GM12878 (cell line): ENCODE measurements around the gene BAK1.

ENCODE experiments used
- ATF2 ChIP-seq: IDR thresholded peaks from 2 replicates; pipeline ENCODE4 v1.6.1; 2012; ENCODE audit warnings: low read length, inconsistent platforms
- BACH1 ChIP-seq: fragments of 450-650 bp; IDR thresholded peaks from 2 replicates; pipeline ENCODE4 v1.6.1; 2017; ENCODE audit warnings: mild to moderate bottlenecking, borderline replicate concordance
- CBFB ChIP-seq: IDR thresholded peaks from 2 replicates; pipeline ENCODE4 v1.6.1; 2016; ENCODE audit warnings: antibody characterized with exemption, low read depth
- CTCF ChIP-seq, 3 experiments: IDR thresholded peaks in 2 of 3; conservative IDR thresholded peaks in 1 of 3; 2 replicates each; pipeline ENCODE4 v1.5.1; 2011; ENCODE audit warnings: low read depth in 3 of 3, low read length in 3 of 3, mild to moderate bottlenecking in 3 of 3, control low read depth in 2 of 3, moderate library complexity in 2 of 3, inconsistent platforms in 1 of 3, mixed read lengths in 1 of 3; ENCODE audit not compliant: control insufficient read depth in 2 of 3, insufficient read depth in 1 of 3; ENCODE audit errors: extremely low read depth in 1 of 3
- EP300 ChIP-seq, 2 experiments: fragments of 150-350 bp in 1 of 2; IDR thresholded peaks; 2 replicates each; pipeline ENCODE4 v1.6.1; 2011 to 2012; ENCODE audit warnings: low read depth in 2 of 2, low read length in 2 of 2, borderline replicate concordance in 1 of 2, improper control_type of control experiment in 1 of 2, inconsistent platforms in 1 of 2; ENCODE audit not compliant: control insufficient read depth in 1 of 2
- ESRRA ChIP-seq: IDR thresholded peaks from 2 replicates; pipeline ENCODE4 v1.6.1; 2012; ENCODE audit warnings: mild to moderate bottlenecking, low read length, improper control_type of control experiment
- POLR2A ChIP-seq: IDR thresholded peaks from 2 replicates; pipeline ENCODE4 v1.6.1; 2011; ENCODE audit warnings: low read depth, mild to moderate bottlenecking, low read length
- RBBP5 ChIP-seq: fragments of 200-600 bp; sonication (generic); conservative IDR thresholded peaks from 2 replicates; pipeline ENCODE4 v1.6.1; 2016
- SIN3A ChIP-seq: IDR thresholded peaks from 2 replicates; pipeline ENCODE4 v1.6.1; 2012; ENCODE audit warnings: low read depth, low read length, improper control_type of control experiment
- USF1 ChIP-seq: IDR thresholded peaks from 2 replicates; pipeline ENCODE4 v1.6.1; 2011; ENCODE audit warnings: borderline replicate concordance, low read depth, mild to moderate bottlenecking, moderate library complexity, mixed read lengths, low read length; ENCODE audit not compliant: insufficient read depth; ENCODE audit errors: extremely low read length
- ZBTB11 ChIP-seq: fragments of 450-650 bp; formaldehyde crosslinking; IDR thresholded peaks from 2 replicates; pipeline ENCODE4 v1.5.0; 2022; ENCODE audit warnings: mild to moderate bottlenecking, missing genetic modification characterization

GRCh38 chr6:33592280-33592594, 12.2 kb upstream of the BAK1 start:
- TF ChIP-seq BACH1 (no peak), CTCF (IDR thresholded peaks at IDR 0.05 in 2 of 3, conservative IDR thresholded peaks at IDR 0.05 in 1 of 3; ENCODE audit: control insufficient read depth in 2 of 3, extremely low read depth in 1 of 3, insufficient read depth in 1 of 3, low read depth in 3 of 3, low read length in 3 of 3) (no peak), ESRRA (no peak), RBBP5 (no peak), SIN3A (no peak), POLR2A (no peak; the same call in 1 of the 2 replicates), ATF2 (no peak), EP300 (IDR thresholded peaks at IDR 0.05; ENCODE audit: borderline replicate concordance in 1 of 2, control insufficient read depth in 1 of 2, low read depth in 2 of 2, low read length in 2 of 2) (no peak), ZBTB11 (no peak), USF1 (no peak), CBFB (no peak)
